ENCODE measurements around the gene KRT78. TPM values are rescaled to one million over a fixed set of nuclear protein-coding genes. Genes with fewer than 3 reads are reported as not detected.

KRT78 gene
- total and polyA plus RNA-seq, 9 of the 15 experiments (the other 6 are each of a cell fraction or from before 2014, with no cell fraction given) = not detected

DNA sequence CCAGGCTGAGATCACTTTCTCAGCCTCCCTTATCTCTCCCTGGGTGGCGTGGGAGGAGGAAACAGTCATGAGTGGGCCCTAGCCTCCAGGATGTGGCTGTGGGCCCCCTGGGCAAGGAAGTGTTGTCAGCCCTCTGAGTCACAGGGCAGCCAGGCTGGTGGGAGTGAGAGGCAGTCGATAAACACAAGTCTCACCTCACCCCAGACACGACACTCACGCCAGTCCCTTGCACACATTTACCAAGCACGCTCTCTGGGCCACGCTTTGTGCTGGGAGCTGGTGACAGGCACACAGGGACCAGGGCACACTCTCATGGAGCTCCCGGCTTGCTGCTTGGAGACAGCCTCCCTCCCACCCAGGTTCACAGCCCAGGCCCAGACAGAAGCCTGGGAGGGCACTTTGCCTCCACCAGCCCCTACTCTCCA is 12.7 kb downstream of the KRT78 start (continued):
- TF ChIP-seq ETV6 (IDR thresholded peaks at IDR 0.05; ENCODE audit: borderline replicate concordance in 1 of 2, low read depth in 2 of 2, low read length in 1 of 2) = no peak
- TF ChIP-seq ETV6 (CRISPR knock-in tag; IDR thresholded peaks at IDR 0.05; ENCODE audit: borderline replicate concordance) = no peak
- TF ChIP-seq CREM (IDR thresholded peaks at IDR 0.05; ENCODE audit: low read depth) = peak; percentile 66
- no peak for TF ChIP-seq XRCC5 (IDR thresholded peaks at IDR 0.05; ENCODE audit: low read depth, low read length)
- TF ChIP-seq, protein P1, sequence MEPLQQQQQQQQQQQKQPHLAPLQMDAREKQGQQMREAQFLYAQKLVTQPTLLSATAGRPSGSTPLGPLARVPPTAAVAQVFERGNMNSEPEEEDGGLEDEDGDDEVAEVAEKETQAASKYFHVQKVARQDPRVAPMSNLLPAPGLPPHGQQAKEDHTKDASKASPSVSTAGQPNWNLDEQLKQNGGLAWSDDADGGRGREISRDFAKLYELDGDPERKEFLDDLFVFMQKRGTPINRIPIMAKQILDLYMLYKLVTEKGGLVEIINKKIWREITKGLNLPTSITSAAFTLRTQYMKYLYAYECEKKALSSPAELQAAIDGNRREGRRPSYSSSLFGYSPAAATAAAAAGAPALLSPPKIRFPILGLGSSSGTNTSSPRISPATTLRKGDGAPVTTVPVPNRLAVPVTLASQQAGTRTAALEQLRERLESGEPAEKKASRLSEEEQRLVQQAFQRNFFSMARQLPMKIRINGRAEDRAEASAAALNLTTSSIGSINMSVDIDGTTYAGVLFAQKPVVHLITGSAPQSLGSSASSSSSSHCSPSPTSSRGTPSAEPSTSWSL (CRISPR knock-in tag; IDR thresholded peaks at IDR 0.05; ENCODE audit: borderline replicate concordance) = no peak
- TF ChIP-seq JUN (IDR thresholded peaks at IDR 0.05; ENCODE audit: borderline replicate concordance, low read depth, low read length) = peak; percentile 78
- TF ChIP-seq JUN (CRISPR knock-in tag; IDR thresholded peaks at IDR 0.05; ENCODE audit: borderline replicate concordance) = no peak
- no peak for TF ChIP-seq MCM5 (IDR thresholded peaks at IDR 0.05; ENCODE audit: low read depth)
- TF ChIP-seq HOXB6 (CRISPR knock-in tag; IDR thresholded peaks at IDR 0.05; ENCODE audit: borderline replicate concordance) = no peak
- 0 out of 2 replicates have a peak, but pooled peaks have one; percentile 25 for TF ChIP-seq TARDBP (IDR thresholded peaks at IDR 0.05)
- TF ChIP-seq, protein P2, sequence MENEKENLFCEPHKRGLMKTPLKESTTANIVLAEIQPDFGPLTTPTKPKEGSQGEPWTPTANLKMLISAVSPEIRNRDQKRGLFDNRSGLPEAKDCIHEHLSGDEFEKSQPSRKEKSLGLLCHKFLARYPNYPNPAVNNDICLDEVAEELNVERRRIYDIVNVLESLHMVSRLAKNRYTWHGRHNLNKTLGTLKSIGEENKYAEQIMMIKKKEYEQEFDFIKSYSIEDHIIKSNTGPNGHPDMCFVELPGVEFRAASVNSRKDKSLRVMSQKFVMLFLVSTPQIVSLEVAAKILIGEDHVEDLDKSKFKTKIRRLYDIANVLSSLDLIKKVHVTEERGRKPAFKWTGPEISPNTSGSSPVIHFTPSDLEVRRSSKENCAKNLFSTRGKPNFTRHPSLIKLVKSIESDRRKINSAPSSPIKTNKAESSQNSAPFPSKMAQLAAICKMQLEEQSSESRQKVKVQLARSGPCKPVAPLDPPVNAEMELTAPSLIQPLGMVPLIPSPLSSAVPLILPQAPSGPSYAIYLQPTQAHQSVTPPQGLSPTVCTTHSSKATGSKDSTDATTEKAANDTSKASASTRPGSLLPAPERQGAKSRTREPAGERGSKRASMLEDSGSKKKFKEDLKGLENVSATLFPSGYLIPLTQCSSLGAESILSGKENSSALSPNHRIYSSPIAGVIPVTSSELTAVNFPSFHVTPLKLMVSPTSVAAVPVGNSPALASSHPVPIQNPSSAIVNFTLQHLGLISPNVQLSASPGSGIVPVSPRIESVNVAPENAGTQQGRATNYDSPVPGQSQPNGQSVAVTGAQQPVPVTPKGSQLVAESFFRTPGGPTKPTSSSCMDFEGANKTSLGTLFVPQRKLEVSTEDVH (IDR thresholded peaks at IDR 0.05; ENCODE audit: low read depth, partially characterized antibody) = no peak
- no peak for TF ChIP-seq ZKSCAN3 (CRISPR knock-in tag; IDR thresholded peaks at IDR 0.05)
- TF ChIP-seq, protein P3, sequence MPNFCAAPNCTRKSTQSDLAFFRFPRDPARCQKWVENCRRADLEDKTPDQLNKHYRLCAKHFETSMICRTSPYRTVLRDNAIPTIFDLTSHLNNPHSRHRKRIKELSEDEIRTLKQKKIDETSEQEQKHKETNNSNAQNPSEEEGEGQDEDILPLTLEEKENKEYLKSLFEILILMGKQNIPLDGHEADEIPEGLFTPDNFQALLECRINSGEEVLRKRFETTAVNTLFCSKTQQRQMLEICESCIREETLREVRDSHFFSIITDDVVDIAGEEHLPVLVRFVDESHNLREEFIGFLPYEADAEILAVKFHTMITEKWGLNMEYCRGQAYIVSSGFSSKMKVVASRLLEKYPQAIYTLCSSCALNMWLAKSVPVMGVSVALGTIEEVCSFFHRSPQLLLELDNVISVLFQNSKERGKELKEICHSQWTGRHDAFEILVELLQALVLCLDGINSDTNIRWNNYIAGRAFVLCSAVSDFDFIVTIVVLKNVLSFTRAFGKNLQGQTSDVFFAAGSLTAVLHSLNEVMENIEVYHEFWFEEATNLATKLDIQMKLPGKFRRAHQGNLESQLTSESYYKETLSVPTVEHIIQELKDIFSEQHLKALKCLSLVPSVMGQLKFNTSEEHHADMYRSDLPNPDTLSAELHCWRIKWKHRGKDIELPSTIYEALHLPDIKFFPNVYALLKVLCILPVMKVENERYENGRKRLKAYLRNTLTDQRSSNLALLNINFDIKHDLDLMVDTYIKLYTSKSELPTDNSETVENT (CRISPR knock-in tag; IDR thresholded peaks at IDR 0.05) = no peak
- peak; percentile 61; the same call in 1 of the 2 replicates for TF ChIP-seq DPF2 (IDR thresholded peaks at IDR 0.05)
- TF ChIP-seq, protein P4, sequence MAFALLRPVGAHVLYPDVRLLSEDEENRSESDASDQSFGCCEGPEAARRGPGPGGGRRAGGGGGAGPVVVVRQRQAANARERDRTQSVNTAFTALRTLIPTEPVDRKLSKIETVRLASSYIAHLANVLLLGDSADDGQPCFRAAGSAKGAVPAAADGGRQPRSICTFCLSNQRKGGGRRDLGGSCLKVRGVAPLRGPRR (CRISPR knock-in tag; IDR thresholded peaks at IDR 0.05) = no peak
- no peak for TF ChIP-seq DDX20 (tag; IDR thresholded peaks at IDR 0.05; ENCODE audit: low read depth)
- TF ChIP-seq SMARCA5 (IDR thresholded peaks at IDR 0.05) = no peak
- no peak for TF ChIP-seq ZNF197 (CRISPR knock-in tag; IDR thresholded peaks at IDR 0.05; ENCODE audit: low read depth)
- peak; percentile 65 for TF ChIP-seq CBFA2T3 (IDR thresholded peaks at IDR 0.05)
- no peak for TF ChIP-seq ZNF212 (CRISPR knock-in tag; IDR thresholded peaks at IDR 0.05)
- peak; percentile 67 for TF ChIP-seq ETV1 (tag; conservative IDR thresholded peaks at IDR 0.05; ENCODE audit: low read depth)
- no peak for TF ChIP-seq FOXJ2 (tag; IDR thresholded peaks at IDR 0.05)
- no peak for TF ChIP-seq THRAP3 (IDR thresholded peaks at IDR 0.05; ENCODE audit: borderline replicate concordance)
- TF ChIP-seq, protein P5, sequence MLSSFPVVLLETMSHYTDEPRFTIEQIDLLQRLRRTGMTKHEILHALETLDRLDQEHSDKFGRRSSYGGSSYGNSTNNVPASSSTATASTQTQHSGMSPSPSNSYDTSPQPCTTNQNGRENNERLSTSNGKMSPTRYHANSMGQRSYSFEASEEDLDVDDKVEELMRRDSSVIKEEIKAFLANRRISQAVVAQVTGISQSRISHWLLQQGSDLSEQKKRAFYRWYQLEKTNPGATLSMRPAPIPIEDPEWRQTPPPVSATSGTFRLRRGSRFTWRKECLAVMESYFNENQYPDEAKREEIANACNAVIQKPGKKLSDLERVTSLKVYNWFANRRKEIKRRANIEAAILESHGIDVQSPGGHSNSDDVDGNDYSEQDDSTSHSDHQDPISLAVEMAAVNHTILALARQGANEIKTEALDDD (IDR thresholded peaks at IDR 0.05) = no peak

All from K562 (cell line).